ENCODE results near the gene ADIPOQ. TPM values are rescaled to one million over a fixed set of nuclear protein-coding genes. Genes with fewer than 3 reads are reported as not detected.

Gene ADIPOQ
- polyA plus RNA-seq, 1 donor (not counting 4 experiments of a cell fraction or from before 2014, with no cell fraction given) = not detected

DNA sequence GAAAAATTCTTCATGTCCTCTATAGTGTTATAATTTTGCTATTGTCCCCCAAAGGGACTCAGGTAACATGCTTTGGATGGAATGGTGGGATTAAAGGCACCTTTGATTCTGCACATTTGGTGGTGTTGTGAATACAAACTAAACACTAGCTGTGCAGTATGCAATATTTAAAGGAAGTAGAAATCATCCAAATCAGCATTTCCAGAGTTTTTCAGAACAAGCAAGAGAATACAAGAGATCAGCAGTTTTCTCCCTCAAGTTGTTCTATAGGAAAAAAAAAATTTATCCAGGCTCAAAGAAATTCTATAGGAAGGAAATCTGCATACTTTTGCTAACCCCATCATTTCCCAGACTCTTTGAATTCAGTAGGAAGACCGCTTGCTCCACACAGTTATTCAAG is 10.2 kb upstream of the ADIPOQ start:
- no peak overlapping the region for H3K27ac ChIP-seq (ENCODE audit: control insufficient read depth, insufficient read depth, low read length)
- H3K9me3 ChIP-seq (ENCODE audit: control insufficient read depth, low read depth, low read length) = no peaks in the 10 kb centered on the region
- H2AFZ ChIP-seq (ENCODE audit: control insufficient read depth, low read length) = no peak overlapping the region
- H3K4me2 ChIP-seq (ENCODE audit: control insufficient read depth, extremely low read depth, insufficient read depth, low read depth, low read length) = no peak overlapping the region
- TF ChIP-seq EZH2 (IDR thresholded peaks at IDR 0.05; ENCODE audit: low read length) = no peak
- TF ChIP-seq, protein P1, sequence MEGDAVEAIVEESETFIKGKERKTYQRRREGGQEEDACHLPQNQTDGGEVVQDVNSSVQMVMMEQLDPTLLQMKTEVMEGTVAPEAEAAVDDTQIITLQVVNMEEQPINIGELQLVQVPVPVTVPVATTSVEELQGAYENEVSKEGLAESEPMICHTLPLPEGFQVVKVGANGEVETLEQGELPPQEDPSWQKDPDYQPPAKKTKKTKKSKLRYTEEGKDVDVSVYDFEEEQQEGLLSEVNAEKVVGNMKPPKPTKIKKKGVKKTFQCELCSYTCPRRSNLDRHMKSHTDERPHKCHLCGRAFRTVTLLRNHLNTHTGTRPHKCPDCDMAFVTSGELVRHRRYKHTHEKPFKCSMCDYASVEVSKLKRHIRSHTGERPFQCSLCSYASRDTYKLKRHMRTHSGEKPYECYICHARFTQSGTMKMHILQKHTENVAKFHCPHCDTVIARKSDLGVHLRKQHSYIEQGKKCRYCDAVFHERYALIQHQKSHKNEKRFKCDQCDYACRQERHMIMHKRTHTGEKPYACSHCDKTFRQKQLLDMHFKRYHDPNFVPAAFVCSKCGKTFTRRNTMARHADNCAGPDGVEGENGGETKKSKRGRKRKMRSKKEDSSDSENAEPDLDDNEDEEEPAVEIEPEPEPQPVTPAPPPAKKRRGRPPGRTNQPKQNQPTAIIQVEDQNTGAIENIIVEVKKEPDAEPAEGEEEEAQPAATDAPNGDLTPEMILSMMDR (optimal IDR thresholded peaks at IDR 0.05 in 1 of 3, IDR thresholded peaks at IDR 0.05 in 1 of 3, conservative IDR thresholded peaks at IDR 0.05 in 1 of 3; ENCODE audit: extremely low read depth in 1 of 3, insufficient read depth in 2 of 3, low read length in 3 of 3) = no peak
- H3K9me1 ChIP-seq (ENCODE audit: control insufficient read depth, extremely low read depth, insufficient read depth, low read length) = no peaks in the 10 kb centered on the region
- H3K36me3 ChIP-seq (ENCODE audit: control insufficient read depth in 2 of 2, extremely low read depth in 1 of 2, insufficient read depth in 2 of 2, low read length in 2 of 2) = no peaks in the 10 kb centered on the region
- dilution Hi-C loops (cut with MboI; ENCODE audit: extremely low pct_ligation_motif_present, low sequenced_read_pairs) = no loop called here
- DNase-seq (ENCODE audit: low read depth, low spot score) (no peak), FAIRE-seq (no peak)
- no peaks in the 10 kb centered on the region for H3K4me1 ChIP-seq (ENCODE audit: control insufficient read depth, extremely low read depth, insufficient read depth, low read length)
- H3K4me3 ChIP-seq (ENCODE audit: control insufficient read depth in 2 of 3, extremely low read depth in 1 of 3, insufficient read depth in 2 of 3, low read depth in 1 of 3, low read length in 3 of 3) = no peak overlapping the region
- H3K79me2 ChIP-seq (ENCODE audit: control insufficient read depth, insufficient read depth, low read length) = no peaks in the 10 kb centered on the region
- H4K20me1 ChIP-seq (ENCODE audit: control insufficient read depth, extremely low read depth, insufficient read depth, low read length) = no peaks in the 10 kb centered on the region
- H3K9ac ChIP-seq (ENCODE audit: control insufficient read depth, extremely low read depth, insufficient read depth, low read length) = no peak overlapping the region
- H3K27me3 ChIP-seq (ENCODE audit: control insufficient read depth, extremely low read depth, insufficient read depth, low read length) = peaks cover 27% of the 10 kb centered on the region

DNA sequence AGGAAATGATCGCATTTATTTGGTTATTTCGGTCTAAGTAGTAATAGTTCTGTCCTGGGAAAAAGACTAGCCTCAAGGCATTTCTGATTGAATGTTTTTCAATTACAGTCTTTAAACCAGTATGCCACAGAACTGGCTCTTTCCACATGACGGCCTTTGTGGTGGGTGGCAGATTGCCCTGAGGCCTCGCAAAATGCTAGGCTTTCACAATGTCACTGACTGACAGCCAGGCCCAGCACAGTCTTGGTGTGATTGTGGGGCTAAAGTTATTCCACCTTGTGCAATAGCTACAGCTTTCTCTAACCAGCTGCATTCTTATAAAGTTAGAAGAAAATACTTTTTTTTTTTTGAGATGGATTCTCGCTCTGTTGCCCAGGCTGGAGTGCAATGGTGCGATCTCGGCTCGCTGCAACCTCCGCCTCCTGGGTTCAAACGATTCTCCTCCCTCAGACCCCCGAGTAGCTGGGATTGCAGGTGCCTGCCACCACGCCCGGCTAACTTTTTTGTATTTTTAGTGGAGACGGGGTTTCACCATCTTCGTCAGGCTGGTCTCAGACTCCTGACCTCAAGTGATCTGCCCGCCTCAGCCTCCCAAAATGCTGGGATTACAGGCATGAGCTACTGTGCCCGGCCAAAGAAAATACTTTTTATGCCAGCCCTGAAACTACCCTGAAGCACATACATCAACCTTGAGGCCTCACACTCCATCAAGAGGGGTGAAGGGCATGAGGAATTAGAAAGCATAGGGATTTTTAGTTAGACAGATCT is 2.5 kb upstream of the ADIPOQ start:
- no peak for FAIRE-seq

More for the DNA sequence above, 2.5 kb upstream of the ADIPOQ start:
- no peak overlapping the region for H2AFZ ChIP-seq (ENCODE audit: control insufficient read depth, low read length)
- no peaks in the 10 kb centered on the region for H3K36me3 ChIP-seq (ENCODE audit: control insufficient read depth in 2 of 2, extremely low read depth in 1 of 2, insufficient read depth in 2 of 2, low read length in 2 of 2)
- no peaks in the 10 kb centered on the region for H3K27me3 ChIP-seq (ENCODE audit: control insufficient read depth, extremely low read depth, insufficient read depth, low read length)
- no peak overlapping the region for H3K4me3 ChIP-seq (ENCODE audit: control insufficient read depth in 2 of 3, extremely low read depth in 1 of 3, insufficient read depth in 2 of 3, low read depth in 1 of 3, low read length in 3 of 3)
- no peaks in the 10 kb centered on the region for H3K9me3 ChIP-seq (ENCODE audit: control insufficient read depth, low read depth, low read length)
- DNase-seq (ENCODE audit: low read depth, low spot score) = no peak
- H3K79me2 ChIP-seq (ENCODE audit: control insufficient read depth, insufficient read depth, low read length) = no peaks in the 10 kb centered on the region
- no peak overlapping the region for H3K9ac ChIP-seq (ENCODE audit: control insufficient read depth, extremely low read depth, insufficient read depth, low read length)
- no peaks in the 10 kb centered on the region for H4K20me1 ChIP-seq (ENCODE audit: control insufficient read depth, extremely low read depth, insufficient read depth, low read length)
- TF ChIP-seq, protein P1 (optimal IDR thresholded peaks at IDR 0.05 in 1 of 3, IDR thresholded peaks at IDR 0.05 in 1 of 3, conservative IDR thresholded peaks at IDR 0.05 in 1 of 3; ENCODE audit: extremely low read depth in 1 of 3, insufficient read depth in 2 of 3, low read length in 3 of 3) = no peak
- no peak for TF ChIP-seq EZH2 (IDR thresholded peaks at IDR 0.05; ENCODE audit: low read length)
- no peaks in the 10 kb centered on the region for H3K4me1 ChIP-seq (ENCODE audit: control insufficient read depth, extremely low read depth, insufficient read depth, low read length)
- H3K27ac ChIP-seq (ENCODE audit: control insufficient read depth, insufficient read depth, low read length) = no peak overlapping the region
- H3K4me2 ChIP-seq (ENCODE audit: control insufficient read depth, extremely low read depth, insufficient read depth, low read depth, low read length) = no peak overlapping the region
- H3K9me1 ChIP-seq (ENCODE audit: control insufficient read depth, extremely low read depth, insufficient read depth, low read length) = no peaks in the 10 kb centered on the region
- dilution Hi-C loops (cut with MboI; ENCODE audit: extremely low pct_ligation_motif_present, low sequenced_read_pairs) = no loop called here
